ENCODE data around the gene TOR3A.

The TOR3A gene

DNA sequence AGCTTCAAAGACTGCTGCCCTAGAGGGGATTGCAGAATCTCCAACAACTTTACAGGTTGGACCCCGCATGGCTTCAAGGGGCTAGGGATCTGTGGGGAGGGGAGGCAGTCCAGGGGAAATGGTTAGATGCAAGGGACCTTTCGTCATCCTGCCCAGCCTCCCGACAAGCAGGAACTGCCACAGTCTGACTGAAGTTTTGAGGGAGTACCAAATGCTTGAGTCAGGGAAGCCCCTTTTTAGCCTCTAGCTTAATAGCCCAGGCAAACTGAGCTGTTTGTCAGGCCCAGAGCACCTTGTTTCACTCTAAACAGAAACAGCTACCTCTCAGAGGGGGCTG, 1.1 kb downstream of the TOR3A start:
- H3K27ac Mint-ChIP-seq: peak overlapping the region; percentile 97 to 98
- no peaks in the 10 kb centered on the region for H3K9me3 Mint-ChIP-seq
- peak overlapping the region; percentile 99 for H3K4me3 Mint-ChIP-seq
- DNase-seq (peak; percentile 13 to 27 (median 16)), ATAC-seq (replicated peaks) (no peak)
- H3K4me1 Mint-ChIP-seq (ENCODE audit: low read depth in 2 of 2): peaks cover 21 to 26% of the 10 kb centered on the region in 2 donors
- H3K27me3 Mint-ChIP-seq: no peaks in the 10 kb centered on the region
- peaks cover 32% of the 10 kb centered on the region for H3K36me3 Mint-ChIP-seq (ENCODE audit: insufficient read depth)

DNA sequence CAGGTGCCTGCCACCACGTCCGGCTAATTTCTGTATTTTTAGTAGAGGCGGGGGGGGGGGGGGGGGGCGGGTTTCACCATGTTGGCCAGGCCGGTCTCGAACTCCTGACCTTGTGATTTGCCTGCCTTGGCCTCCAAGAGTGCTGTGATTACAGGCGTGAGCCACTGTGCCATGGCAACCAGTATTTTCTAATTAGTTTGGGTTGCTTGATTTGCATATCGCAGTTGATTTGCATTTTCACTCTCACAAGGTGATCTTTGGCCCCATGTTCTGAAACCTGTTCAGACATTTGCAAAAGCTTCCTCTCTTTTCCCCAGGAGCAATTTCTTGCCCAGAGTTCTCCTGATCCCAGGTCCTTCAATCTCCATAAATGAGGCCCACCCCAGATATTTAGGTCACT, 1.7 kb downstream of the TOR3A start:
- peak overlapping the region; percentile 99 for H3K4me3 Mint-ChIP-seq
- H3K36me3 Mint-ChIP-seq (ENCODE audit: insufficient read depth): peaks cover 30% of the 10 kb centered on the region
- H3K27me3 Mint-ChIP-seq: no peaks in the 10 kb centered on the region
- peaks cover 21 to 26% of the 10 kb centered on the region in 2 donors for H3K4me1 Mint-ChIP-seq (ENCODE audit: low read depth in 2 of 2)
- DNase-seq: no peak
- H3K9me3 Mint-ChIP-seq: no peaks in the 10 kb centered on the region
- ATAC-seq (replicated peaks): no peak
- H3K27ac Mint-ChIP-seq: peak overlapping the region; percentile 97 to 98

DNA sequence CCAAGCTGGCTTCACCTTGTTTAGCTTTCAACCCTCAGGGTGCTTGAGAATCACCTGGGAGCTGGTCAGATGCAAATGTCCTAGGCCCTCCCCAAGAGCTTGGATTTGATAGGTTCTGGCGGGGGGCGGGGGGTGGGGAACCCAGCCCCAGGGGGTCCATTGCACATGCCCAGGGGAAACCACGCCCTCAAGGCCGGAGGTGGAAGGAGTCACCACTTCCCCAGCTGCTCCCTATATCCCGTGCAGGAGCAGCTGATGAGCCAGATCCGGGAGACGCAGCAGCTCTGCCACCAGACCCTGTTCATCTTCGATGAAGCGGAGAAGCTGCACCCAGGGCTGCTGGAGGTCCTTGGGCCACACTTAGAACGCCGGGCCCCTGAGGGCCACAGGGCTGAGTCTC, 5.8 kb downstream of the TOR3A start:
- ATAC-seq (replicated peaks) (no peak), DNase-seq (no peak)
- H3K27ac Mint-ChIP-seq: peak overlapping the region in 1 of 2 donors; percentile 53
- H3K27me3 Mint-ChIP-seq: no peaks in the 10 kb centered on the region
- H3K36me3 Mint-ChIP-seq (ENCODE audit: insufficient read depth): peaks cover 40% of the 10 kb centered on the region
- peaks cover 15 to 18% of the 10 kb centered on the region in 2 donors for H3K4me1 Mint-ChIP-seq (ENCODE audit: low read depth in 2 of 2)
- no peak overlapping the region for H3K4me3 Mint-ChIP-seq
- no peaks in the 10 kb centered on the region for H3K9me3 Mint-ChIP-seq

DNA sequence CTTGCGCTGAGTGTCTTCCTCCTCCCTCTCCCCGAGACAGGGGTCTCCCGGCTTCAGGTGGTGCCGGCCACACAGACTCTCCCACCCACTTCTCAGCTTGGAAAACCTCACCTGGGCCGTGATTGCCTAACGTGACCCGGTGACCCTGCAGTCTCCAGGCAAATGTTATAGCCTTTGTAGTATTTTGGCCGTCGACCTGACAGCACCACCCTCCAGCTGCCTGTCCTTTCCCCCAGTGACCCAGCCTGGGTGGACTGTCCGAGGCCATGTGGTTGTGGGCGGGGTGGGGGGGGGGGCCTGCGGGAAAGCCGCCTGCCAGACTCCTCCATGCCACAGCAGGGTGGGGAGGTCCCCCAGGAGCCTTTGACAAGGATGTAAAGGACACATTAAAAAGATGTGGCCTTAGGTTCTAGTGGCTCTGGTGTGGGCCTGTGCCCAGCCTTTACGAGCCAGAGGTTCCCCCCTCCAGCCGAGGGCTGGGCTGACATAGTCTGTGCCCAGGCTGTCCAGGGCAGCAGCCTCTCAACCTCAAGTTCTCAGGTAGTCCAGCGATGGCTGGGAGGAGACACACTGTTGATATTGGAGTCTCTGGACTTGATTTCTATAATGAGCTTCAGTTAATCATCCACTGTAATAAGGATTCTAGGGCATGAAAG, 8.1 kb downstream of the TOR3A start:
- Mint-ChIP-seq H3K9me3 (no peaks in the 10 kb centered on the region), H3K36me3 (ENCODE audit: insufficient read depth) (peaks cover 36% of the 10 kb centered on the region), H3K27me3 (no peaks in the 10 kb centered on the region), H3K4me1 (ENCODE audit: low read depth in 2 of 2) (peaks cover 9 to 10% of the 10 kb centered on the region in 2 donors), H3K27ac (peak overlapping the region in 1 of 2 donors; percentile 72), H3K4me3 (no peak overlapping the region)
- ATAC-seq (replicated peaks) (no peak), DNase-seq (no peak)

GRCh38 chr1:179090522-179090921, 8.7 kb downstream of the TOR3A start:
- Mint-ChIP-seq H3K27ac (peak overlapping the region; percentile 72 to 82), H3K4me3 (no peak overlapping the region), H3K9me3 (no peaks in the 10 kb centered on the region), H3K36me3 (ENCODE audit: insufficient read depth) (peaks cover 33% of the 10 kb centered on the region), H3K4me1 (ENCODE audit: low read depth in 2 of 2) (peaks cover 9 to 10% of the 10 kb centered on the region in 2 donors), H3K27me3 (no peaks in the 10 kb centered on the region)
- ATAC-seq (replicated peaks) (no peak), DNase-seq (no peak)

- no peaks in the 10 kb centered on the region for H3K27me3 Mint-ChIP-seq
- peaks cover 9 to 10% of the 10 kb centered on the region in 2 donors for H3K4me1 Mint-ChIP-seq (ENCODE audit: low read depth in 2 of 2)
- H3K4me3 Mint-ChIP-seq: no peak overlapping the region
- H3K27ac Mint-ChIP-seq: peak overlapping the region; percentile 72 to 82
- H3K9me3 Mint-ChIP-seq: no peaks in the 10 kb centered on the region
- ATAC-seq (replicated peaks) (no peak), DNase-seq (no peak)
- peaks cover 33% of the 10 kb centered on the region for H3K36me3 Mint-ChIP-seq (ENCODE audit: insufficient read depth)
Observed at GRCh38 chr1:179090923-179091322, 9.1 kb downstream of the TOR3A start.

DNA sequence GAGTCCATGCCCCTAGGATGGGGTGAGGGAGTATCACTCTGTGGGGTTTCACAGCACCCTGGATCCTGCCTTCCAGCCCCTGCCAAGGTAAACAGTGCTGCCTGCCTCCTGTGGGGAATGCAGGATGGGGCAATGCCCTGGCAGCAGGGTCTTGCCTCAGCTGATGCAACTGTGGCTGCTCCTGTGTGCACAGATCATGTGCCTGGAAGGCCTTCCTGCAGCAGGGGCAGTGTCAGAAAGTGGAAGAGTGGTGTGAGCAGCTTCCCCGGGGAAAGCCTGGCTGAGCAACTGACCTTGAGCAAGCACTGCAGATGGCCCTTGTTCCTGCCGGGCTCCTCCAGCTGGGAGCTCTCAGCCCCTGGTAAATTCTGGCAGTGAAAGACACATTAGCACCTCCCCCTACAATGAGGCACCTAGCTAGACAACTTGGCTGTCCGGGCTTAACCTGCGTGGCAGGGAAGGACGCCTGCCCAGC, 9.9 kb downstream of the TOR3A start:
- Mint-ChIP-seq H3K36me3 (ENCODE audit: insufficient read depth) (peaks cover 34% of the 10 kb centered on the region), H3K27me3 (no peaks in the 10 kb centered on the region), H3K27ac (peak overlapping the region; percentile 72 to 82), H3K4me3 (no peak overlapping the region), H3K9me3 (no peaks in the 10 kb centered on the region), H3K4me1 (ENCODE audit: low read depth in 2 of 2) (peaks cover 9 to 10% of the 10 kb centered on the region in 2 donors)
- ATAC-seq (replicated peaks): no peak
- no peak for DNase-seq

- Mint-ChIP-seq H3K27me3 (no peaks in the 10 kb centered on the region), H3K4me3 (no peak overlapping the region), H3K36me3 (ENCODE audit: insufficient read depth) (peaks cover 40% of the 10 kb centered on the region), H3K27ac (peak overlapping the region; percentile 60 to 72), H3K4me1 (ENCODE audit: low read depth in 2 of 2) (peaks cover 9 to 10% of the 10 kb centered on the region in 2 donors), H3K9me3 (no peaks in the 10 kb centered on the region)
- DNase-seq (no peak), ATAC-seq (replicated peaks) (no peak)
Observed at GRCh38 chr1:179092896-179093461, 11.1 kb downstream of the TOR3A start.

GRCh38 chr1:179094818-179095217, 12.9 kb downstream of the TOR3A start:
- ATAC-seq (replicated peaks) (no peak), DNase-seq (no peak)
- H3K36me3 Mint-ChIP-seq (ENCODE audit: insufficient read depth): peaks cover 34% of the 10 kb centered on the region
- no peaks in the 10 kb centered on the region for H3K27me3 Mint-ChIP-seq
- H3K4me3 Mint-ChIP-seq: no peak overlapping the region
- H3K4me1 Mint-ChIP-seq (ENCODE audit: low read depth in 2 of 2): peaks cover 7 to 9% of the 10 kb centered on the region in 2 donors
- H3K27ac Mint-ChIP-seq: peak overlapping the region in 1 of 2 donors; percentile 36
- H3K9me3 Mint-ChIP-seq: no peaks in the 10 kb centered on the region

- Mint-ChIP-seq H3K36me3 (ENCODE audit: insufficient read depth) (peaks cover 33% of the 10 kb centered on the region), H3K4me3 (no peak overlapping the region), H3K9me3 (no peaks in the 10 kb centered on the region), H3K27me3 (no peaks in the 10 kb centered on the region), H3K27ac (peak overlapping the region; percentile 33 to 36), H3K4me1 (ENCODE audit: low read depth in 2 of 2) (peaks cover 5 to 7% of the 10 kb centered on the region in 2 donors)
- no peak for ATAC-seq (replicated peaks)
- DNase-seq: no peak
Observed at GRCh38 chr1:179095377-179095776, 13.5 kb downstream of the TOR3A start.

- H3K36me3 Mint-ChIP-seq (ENCODE audit: insufficient read depth): peaks cover 31% of the 10 kb centered on the region
- DNase-seq (no peak), ATAC-seq (replicated peaks) (no peak)
- H3K9me3 Mint-ChIP-seq: no peaks in the 10 kb centered on the region
- no peak overlapping the region for H3K4me3 Mint-ChIP-seq
- no peaks in the 10 kb centered on the region for H3K27me3 Mint-ChIP-seq
- peaks cover 3 to 5% of the 10 kb centered on the region in 2 donors for H3K4me1 Mint-ChIP-seq (ENCODE audit: low read depth in 2 of 2)
- H3K27ac Mint-ChIP-seq: peak overlapping the region; percentile 33 to 36
Observed at GRCh38 chr1:179095924-179096323, 14.1 kb downstream of the TOR3A start.

- Mint-ChIP-seq H3K4me3 (no peak overlapping the region), H3K27ac (peak overlapping the region in 1 of 2 donors; percentile 46), H3K36me3 (ENCODE audit: insufficient read depth) (peaks cover 23% of the 10 kb centered on the region), H3K4me1 (ENCODE audit: low read depth in 2 of 2) (no peaks in the 10 kb centered on the region), H3K9me3 (no peaks in the 10 kb centered on the region), H3K27me3 (no peaks in the 10 kb centered on the region)
- no peak for ATAC-seq (replicated peaks)
- DNase-seq: no peak
Observed at GRCh38 chr1:179099891-179100290, 18.0 kb downstream of the TOR3A start.

- H3K27ac Mint-ChIP-seq: no peak overlapping the region
- H3K9me3 Mint-ChIP-seq: no peaks in the 10 kb centered on the region
- ATAC-seq (replicated peaks): no peak
- no peaks in the 10 kb centered on the region for H3K27me3 Mint-ChIP-seq
- DNase-seq: no peak
- H3K36me3 Mint-ChIP-seq (ENCODE audit: insufficient read depth): peaks cover 17% of the 10 kb centered on the region
- H3K4me1 Mint-ChIP-seq (ENCODE audit: low read depth in 2 of 2): no peaks in the 10 kb centered on the region
- no peak overlapping the region for H3K4me3 Mint-ChIP-seq
Observed at GRCh38 chr1:179101566-179101965, 19.7 kb downstream of the TOR3A start.

GRCh38 chr1:179103999-179104398, 22.1 kb downstream of the TOR3A start:
- ATAC-seq (replicated peaks) (no peak), DNase-seq (no peak)
- no peak overlapping the region for H3K4me3 Mint-ChIP-seq
- peaks cover 6% of the 10 kb centered on the region for H3K36me3 Mint-ChIP-seq (ENCODE audit: insufficient read depth)
- H3K27me3 Mint-ChIP-seq: no peaks in the 10 kb centered on the region
- no peak overlapping the region for H3K27ac Mint-ChIP-seq
- no peaks in the 10 kb centered on the region for H3K9me3 Mint-ChIP-seq
- no peaks in the 10 kb centered on the region for H3K4me1 Mint-ChIP-seq (ENCODE audit: low read depth in 2 of 2)
